Smooth muscle cell (in vitro differentiated cells): ENCODE measurements around the gene COL13A1. TPM values are rescaled to one million over a fixed set of nuclear protein-coding genes. Genes with fewer than 3 reads are reported as not detected.

Experiments used
- DNase-seq: peaks from one replicate; lab custom pipeline; 2025; ENCODE audit not compliant: unreplicated experiment; lab: John Stamatoyannopoulos, UW
- H2AFZ ChIP-seq: fragments of 200-600 bp; sonication (generic); 2 replicates; pipeline ENCODE4 v1.6.0; 2016; ENCODE audit warnings: antibody characterized with exemption, low read depth, mild to moderate bottlenecking
- H3F3A ChIP-seq: fragments of 200-600 bp; sonication (generic); 2 replicates; pipeline ENCODE4 v1.6.0; 2017; ENCODE audit warnings: antibody characterized with exemption, low read depth
- H3K27ac ChIP-seq: fragments of 200-600 bp; sonication (generic); 2 replicates; pipeline ENCODE4 v1.5.1; 2016; ENCODE audit warnings: low read depth, mild to moderate bottlenecking
- H3K27me3 ChIP-seq: fragments of 200-600 bp; sonication (generic); 2 replicates; pipeline ENCODE4 v1.6.1; 2016; ENCODE audit warnings: low read depth, mild to moderate bottlenecking
- H3K36me3 ChIP-seq: fragments of 200-600 bp; sonication (generic); 2 replicates; pipeline ENCODE4 v1.5.1; 2016; ENCODE audit warnings: low read depth
- H3K4me1 ChIP-seq: fragments of 200-600 bp; sonication (generic); 2 replicates; pipeline ENCODE4 v1.5.1; 2016; ENCODE audit warnings: low read depth
- H3K4me2 ChIP-seq: fragments of 200-600 bp; sonication (generic); 2 replicates; pipeline ENCODE4 v1.6.0; 2016; ENCODE audit warnings: mild to moderate bottlenecking
- H3K4me3 ChIP-seq: fragments of 200-600 bp; sonication (generic); 2 replicates; pipeline ENCODE4 v1.5.1; 2016; ENCODE audit warnings: mild to moderate bottlenecking
- H3K79me2 ChIP-seq: fragments of 200-600 bp; sonication (generic); 2 replicates; pipeline ENCODE4 v1.6.0; 2016; ENCODE audit warnings: low read depth, mild to moderate bottlenecking
- H3K9ac ChIP-seq: fragments of 200-600 bp; sonication (generic); 2 replicates; pipeline ENCODE4 v1.6.0; 2016; ENCODE audit warnings: low read depth
- H3K9me3 ChIP-seq: fragments of 200-600 bp; sonication (generic); replicated peaks from 2 replicates; pipeline ENCODE4 v1.5.1; 2016; ENCODE audit warnings: low read depth
- H4K20me1 ChIP-seq: fragments of 200-600 bp; sonication (generic); 2 replicates; pipeline ENCODE4 v1.6.0; 2016; ENCODE audit warnings: low read depth
- CTCF ChIP-seq: fragments of 200-600 bp; sonication (generic); IDR thresholded peaks from 2 replicates; pipeline ENCODE4 v1.5.1; 2017; ENCODE audit warnings: borderline replicate concordance, mild to moderate bottlenecking, antibody characterized with exemption; ENCODE audit not compliant: insufficient read depth, poor library complexity, severe bottlenecking
- WGBS: methylation state at CpG from one replicate; pipeline ENCODE4 v1.1.7; 2016; ENCODE audit warnings: low lambda C conversion rate; 5-methylcytosine and 5-hydroxymethylcytosine counted together
- polyA plus RNA-seq: library from polyadenylated mRNA; unstranded; fragments of >200 nt; fragmentation: Nextera tagmentation; extraction: Ambion mirVana; gene quantifications from 2 replicates; pipeline ENCODE4 v1.2.1, GENCODE V29; 2016
- total RNA-seq: library from RNA; depleted of rRNA; stranded (reverse); fragments of >200 nt; gene quantifications from 2 replicates; pipeline ENCODE4 v1.2.3, GENCODE V29; 2014

Gene COL13A1
- total and polyA plus RNA-seq, 2 experiments from 2014 or later, result 6.1 to 15.0 TPM

GRCh38 chr10:69891057-69891617, 89.4 kb downstream of the COL13A1 start:
- no peaks in the 10 kb centered on the region for H3K36me3 ChIP-seq
- H4K20me1 ChIP-seq, result no peaks in the 10 kb centered on the region
- peaks cover 1% of the 10 kb centered on the region for H3K4me1 ChIP-seq
- H3K27me3 ChIP-seq, result no peaks in the 10 kb centered on the region
- no peaks in the 10 kb centered on the region for H3K79me2 ChIP-seq
- H3K4me3 ChIP-seq, result no peak overlapping the region
- no peak for TF ChIP-seq CTCF
- H3K4me2 ChIP-seq, result no peak overlapping the region
- no peak for DNase-seq
- WGBS, result 95% methylated on average over 9 of the region's 9 CpGs
- H3K27ac ChIP-seq, result no peak overlapping the region
- no peak overlapping the region for H3K9ac ChIP-seq
- H3K9me3 ChIP-seq, result no peaks in the 10 kb centered on the region
- no peaks in the 10 kb centered on the region for H3F3A ChIP-seq
- H2AFZ ChIP-seq, result no peak overlapping the region

GRCh38 chr10:69892406-69892805, 90.7 kb downstream of the COL13A1 start:
- no peaks in the 10 kb centered on the region for H3K79me2 ChIP-seq
- H3K4me1 ChIP-seq, result peaks cover 14% of the 10 kb centered on the region
- H4K20me1 ChIP-seq, result no peaks in the 10 kb centered on the region
- no peak for DNase-seq
- no peak overlapping the region for H3K27ac ChIP-seq
- no peaks in the 10 kb centered on the region for H3K27me3 ChIP-seq
- no peaks in the 10 kb centered on the region for H3K36me3 ChIP-seq
- no peaks in the 10 kb centered on the region for H3K9me3 ChIP-seq
- no peak overlapping the region for H3K4me3 ChIP-seq
- H3F3A ChIP-seq, result no peaks in the 10 kb centered on the region
- 92% methylated on average over 7 of the region's 7 CpGs for WGBS
- TF ChIP-seq CTCF, result no peak
- H3K4me2 ChIP-seq, result no peak overlapping the region
- no peak overlapping the region for H2AFZ ChIP-seq
- no peak overlapping the region for H3K9ac ChIP-seq

GRCh38 chr10:69892816-69893215, 91.1 kb downstream of the COL13A1 start:
- 91% methylated on average over 10 of the region's 10 CpGs for WGBS
- Histone ChIP-seq H3K4me3 (no peak overlapping the region), H4K20me1 (no peaks in the 10 kb centered on the region), H3K79me2 (no peaks in the 10 kb centered on the region), H3K36me3 (no peaks in the 10 kb centered on the region), H3K9ac (no peak overlapping the region), H3K27me3 (no peaks in the 10 kb centered on the region), H3K4me2 (no peak overlapping the region), H3K27ac (no peak overlapping the region), H2AFZ (no peak overlapping the region), H3K9me3 (no peaks in the 10 kb centered on the region), H3F3A (no peaks in the 10 kb centered on the region), H3K4me1 (peaks cover 15% of the 10 kb centered on the region)
- no peak for TF ChIP-seq CTCF
- DNase-seq, result no peak

- Histone ChIP-seq H3K9me3 (no peaks in the 10 kb centered on the region), H3K36me3 (no peaks in the 10 kb centered on the region), H3K27ac (no peak overlapping the region), H3K9ac (no peak overlapping the region), H4K20me1 (no peaks in the 10 kb centered on the region), H2AFZ (no peak overlapping the region), H3K4me1 (peaks cover 15% of the 10 kb centered on the region), H3F3A (no peaks in the 10 kb centered on the region), H3K79me2 (no peaks in the 10 kb centered on the region), H3K27me3 (no peaks in the 10 kb centered on the region), H3K4me3 (no peak overlapping the region), H3K4me2 (no peak overlapping the region)
- WGBS, result 98% methylated on average over 6 of the region's 6 CpGs
- no peak for DNase-seq
- no peak for TF ChIP-seq CTCF
Observed at GRCh38 chr10:69893271-69893900, 91.7 kb downstream of the COL13A1 start.
